ENCODE measurements around the gene TMOD2.

Gene TMOD2

GRCh38 chr15:51750792-51751696 lies at the start of gene TMOD2:
TMOD2 (plus strand) TSS chr15:51751597; CDS start chr15:51766442, 14,845 bp downstream.
- DNase-seq = peak; percentile 85

GRCh38 chr15:51702710-51703109 lies 48.7 kb upstream of the TMOD2 start:
- no peak for DNase-seq

- no peak for DNase-seq
Observed at GRCh38 chr15:51706291-51706690, 45.1 kb upstream of the TMOD2 start.

- DNase-seq = no peak
Observed at GRCh38 chr15:51706926-51707608, 44.3 kb upstream of the TMOD2 start.

GRCh38 chr15:51708013-51708412 lies 43.4 kb upstream of the TMOD2 start:
- no peak for DNase-seq

GRCh38 chr15:51709031-51709430 lies 42.4 kb upstream of the TMOD2 start:
- no peak for DNase-seq

GRCh38 chr15:51714162-51714561 lies 37.2 kb upstream of the TMOD2 start:
- no peak for DNase-seq

GRCh38 chr15:51714911-51715310 lies 36.5 kb upstream of the TMOD2 start:
- DNase-seq = no peak

- DNase-seq = no peak
Observed at GRCh38 chr15:51718219-51718618, 33.2 kb upstream of the TMOD2 start.

- no peak for DNase-seq
Observed at GRCh38 chr15:51718746-51719145, 32.7 kb upstream of the TMOD2 start.

- DNase-seq = no peak
Observed at GRCh38 chr15:51720201-51720995, 31.0 kb upstream of the TMOD2 start.

GRCh38 chr15:51721199-51721960 lies 30.0 kb upstream of the TMOD2 start:
- no peak for DNase-seq

- no peak for DNase-seq
Observed at GRCh38 chr15:51724199-51724598, 27.2 kb upstream of the TMOD2 start.

- DNase-seq = no peak
Observed at GRCh38 chr15:51724673-51725072, 26.7 kb upstream of the TMOD2 start.

GRCh38 chr15:51726302-51727073 lies 24.9 kb upstream of the TMOD2 start:
- DNase-seq = peak; percentile 73

- no peak for DNase-seq
Observed at GRCh38 chr15:51727141-51727897, 24.1 kb upstream of the TMOD2 start.

- peak; percentile 71 for DNase-seq
Observed at GRCh38 chr15:51731549-51732267, 19.7 kb upstream of the TMOD2 start.

- DNase-seq = no peak
Observed at GRCh38 chr15:51732646-51733045, 18.8 kb upstream of the TMOD2 start.

- DNase-seq = no peak
Observed at GRCh38 chr15:51735228-51736010, 16.0 kb upstream of the TMOD2 start.

Measured in activated CD8-positive, alpha-beta memory T cell treated with anti-CD3 and anti-CD28 coated beads for 24 hours (primary cell).